C4-2B (cell line): ENCODE measurements around the gene GRID1.

ENCODE experiments used
- ZFX ChIP-seq: fragments of 450-650 bp; IDR thresholded peaks from 2 replicates; pipeline ENCODE4 v1.6.1; 2017
- TF ChIP-seq, protein P1 (sequence below): fragments of 450-650 bp; conservative IDR thresholded peaks from 2 replicates; pipeline ENCODE4 v1.5.1; 2017; ENCODE audit warnings: mild to moderate bottlenecking

DNA sequence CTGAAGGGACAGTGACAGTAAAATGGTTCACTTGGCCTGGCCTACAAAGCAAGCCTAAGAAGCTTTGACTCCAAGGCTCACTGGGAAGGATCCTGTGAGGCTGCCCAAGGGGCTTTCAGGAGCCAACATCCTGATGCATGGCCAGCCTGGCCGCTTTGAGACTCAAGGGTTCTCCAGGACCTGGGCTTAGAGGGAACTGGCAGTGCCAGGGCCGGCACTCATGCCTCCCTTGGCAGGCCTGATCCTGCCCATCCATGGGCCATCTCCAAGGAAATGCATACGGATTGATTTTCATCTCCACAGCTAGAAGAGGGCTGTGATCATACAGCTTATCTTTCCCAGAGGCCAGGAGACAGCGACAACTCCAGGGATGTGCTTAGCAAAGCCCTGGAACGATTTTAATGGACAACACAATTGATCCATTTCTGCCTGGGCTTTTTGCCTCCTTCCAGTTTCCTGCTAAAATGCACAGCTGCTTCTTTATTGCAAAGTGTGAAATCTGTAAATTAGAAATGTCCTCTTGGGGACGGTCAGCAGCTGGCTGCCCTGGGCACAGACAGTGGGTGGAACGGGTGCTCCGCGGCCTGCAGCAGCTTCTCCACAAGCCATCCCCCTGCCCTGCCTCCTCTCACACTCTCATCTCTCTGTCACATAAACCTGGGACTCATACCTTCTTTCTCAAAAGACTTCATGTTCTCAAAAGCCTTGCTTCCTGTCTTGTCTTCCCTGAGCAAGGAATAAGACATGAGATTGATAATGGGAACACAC is 288.5 kb downstream of the GRID1 start:
- TF ChIP-seq, protein P1, sequence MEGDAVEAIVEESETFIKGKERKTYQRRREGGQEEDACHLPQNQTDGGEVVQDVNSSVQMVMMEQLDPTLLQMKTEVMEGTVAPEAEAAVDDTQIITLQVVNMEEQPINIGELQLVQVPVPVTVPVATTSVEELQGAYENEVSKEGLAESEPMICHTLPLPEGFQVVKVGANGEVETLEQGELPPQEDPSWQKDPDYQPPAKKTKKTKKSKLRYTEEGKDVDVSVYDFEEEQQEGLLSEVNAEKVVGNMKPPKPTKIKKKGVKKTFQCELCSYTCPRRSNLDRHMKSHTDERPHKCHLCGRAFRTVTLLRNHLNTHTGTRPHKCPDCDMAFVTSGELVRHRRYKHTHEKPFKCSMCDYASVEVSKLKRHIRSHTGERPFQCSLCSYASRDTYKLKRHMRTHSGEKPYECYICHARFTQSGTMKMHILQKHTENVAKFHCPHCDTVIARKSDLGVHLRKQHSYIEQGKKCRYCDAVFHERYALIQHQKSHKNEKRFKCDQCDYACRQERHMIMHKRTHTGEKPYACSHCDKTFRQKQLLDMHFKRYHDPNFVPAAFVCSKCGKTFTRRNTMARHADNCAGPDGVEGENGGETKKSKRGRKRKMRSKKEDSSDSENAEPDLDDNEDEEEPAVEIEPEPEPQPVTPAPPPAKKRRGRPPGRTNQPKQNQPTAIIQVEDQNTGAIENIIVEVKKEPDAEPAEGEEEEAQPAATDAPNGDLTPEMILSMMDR: no peak
- no peak for TF ChIP-seq ZFX
